ENCODE data around the gene OCA2.

DNA sequence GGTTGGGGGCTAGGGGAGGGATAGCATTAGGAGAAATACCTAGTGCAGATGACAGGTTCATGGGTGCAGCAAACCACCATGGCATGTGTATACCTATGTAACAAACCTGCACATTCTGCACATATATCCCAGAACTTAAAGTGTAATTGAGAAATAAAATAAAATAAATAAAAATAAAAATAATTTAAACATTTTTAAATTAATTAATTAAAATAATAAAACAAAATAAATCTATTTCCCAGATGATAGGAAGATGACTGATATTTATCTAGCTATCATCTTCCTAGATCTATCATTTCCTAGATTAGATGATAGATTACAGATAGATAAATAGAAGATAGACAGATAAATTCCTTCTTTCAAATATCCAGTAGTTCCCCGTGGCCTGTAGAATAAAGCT is 137.3 kb downstream of the OCA2 start:
- TF ChIP-seq ZNF274 (IDR thresholded peaks at IDR 0.05; ENCODE audit: low read depth, low read length): no peak
- TF ChIP-seq SUZ12 (IDR thresholded peaks at IDR 0.05; ENCODE audit: extremely low read depth, insufficient read depth, insufficient read length): no peak
- no peak for TF ChIP-seq YY1 (IDR thresholded peaks at IDR 0.05; ENCODE audit: insufficient read depth, insufficient read length)

Measured in NT2/D1 (cell line).